Heart right ventricle (tissue), 16 donors: ENCODE data around the gene PDCD2L. TPM values are rescaled to one million over a fixed set of nuclear protein-coding genes. Genes with fewer than 3 reads are reported as not detected.
A peak's percentile ranks its signal among the peaks of the same experiment; 100 is the strongest.

Source experiments
- ATAC-seq, 8 donors: fragments of 200-7000 bp; cut with Tn5 transposase; one replicate each; pipeline ENCODE4 v1.9.1; 2020; ENCODE audit warnings: mild to moderate bottlenecking in 8 of 8, moderate library complexity in 8 of 8, moderate number of reproducible peaks in 1 of 8
- DNase-seq, 2 donors: peaks; one replicate each; pipeline ENCODE4 v3.0.0-alpha.2; 2020
- H3K27ac ChIP-seq, 10 donors: fragments of 200-600 bp; sonication (generic) in 2 of 10; one replicate each; pipeline versions ENCODE4 v1.5.0 to v1.8.0; 2020 to 2022; ENCODE audit warnings: mild to moderate bottlenecking in 3 of 10
- H3K27me3 ChIP-seq, 7 donors: fragments of 200-600 bp; one replicate each; pipeline ENCODE4 v1.8.0; 2021 to 2022; ENCODE audit warnings: mild to moderate bottlenecking in 2 of 7
- H3K36me3 ChIP-seq, 9 donors: fragments of 200-600 bp; sonication (generic) in 1 of 9; one replicate each; pipeline versions ENCODE4 v1.5.0 to v1.8.0; 2020 to 2022; ENCODE audit warnings: mild to moderate bottlenecking in 2 of 9
- H3K4me1 ChIP-seq, 9 donors: fragments of 200-600 bp; sonication (generic) in 1 of 9; one replicate each; pipeline versions ENCODE4 v1.5.0 to v1.8.0; 2020 to 2022; ENCODE audit warnings: mild to moderate bottlenecking in 4 of 9
- H3K4me3 ChIP-seq, 10 donors: fragments of 200-600 bp; sonication (generic) in 2 of 10; one replicate each; pipeline versions ENCODE4 v1.5.0 to v1.8.0; 2020 to 2022; ENCODE audit warnings: mild to moderate bottlenecking in 7 of 10, moderate library complexity in 2 of 10
- H3K9me3 ChIP-seq, 11 donors: fragments of 200-600 bp in 10 of 11; sonication (generic) in 2 of 11; one replicate each; pipeline versions ENCODE4 v1.5.0 to v1.8.0; 2013 to 2022; ENCODE audit warnings: mild to moderate bottlenecking in 2 of 11, control low read depth in 1 of 11, moderate library complexity in 1 of 11
- WGBS, 2 donors: extraction: QIAGEN DNeasy Blood & Tissue Kit; methylation state at CpG; one replicate each; pipeline ENCODE4 v1.1.7; 2013; ENCODE audit warnings: inconsistent platforms in 1 of 2; 5-methylcytosine and 5-hydroxymethylcytosine counted together
- intact Hi-C, 10 donors: fragments of 100-400 bp; cut with DNase I; formaldehyde crosslinking; loops; one replicate each; pipeline versions ENCODE4 v1.11.1 to v1.14.2; 2022
- polyA plus RNA-seq, 2 donors: library from polyadenylated mRNA; stranded (reverse); fragments of 200-250 nt; gene quantifications; one replicate each; pipeline ENCODE4 v1.2.3, GENCODE V29; 2013
- total RNA-seq, 10 donors: library from RNA; stranded (reverse); fragmentation: NEBNext Ultra II Directional in 3 of 10; extraction: Animal tissue kit (Norgen Biotek cat#: 25700) in 3 of 10; gene quantifications; one replicate each; pipeline versions ENCODE4 v1.2.1 to v1.2.4, GENCODE V29; 2021 to 2023
- TF ChIP-seq, protein P1 (sequence below), 9 donors: fragments of 200-600 bp; sonication (generic) in 2 of 9; IDR thresholded peaks; one replicate each; pipeline versions ENCODE4 v1.5.0 to v1.8.0; 2021 to 2022; ENCODE audit warnings: antibody characterized with exemption in 9 of 9, mild to moderate bottlenecking in 5 of 9, moderate library complexity in 1 of 9
- donor health status: Arrhythmogenic right ventricular cardiomyopathy.
- donor health status: ischemic (EF 13 %, LVEDD 7.1; RV severe dilation, severe dysfunction).
- donor health status: healthy with polysubstance abuse.
- donor health status: DM: no; HTN: yes; CAD: no.
- donor health status: DM: no; HTN: no; CAD: no.
- donor health status: ischemic (EF 25% LVEDD 6.9; RV normal size, moderate dysfunction).
- donor health status: ischemic (EF 25% LVEDD 5.7; RV mildly dilated, moderate dysfunction).
- donor health status: healthy.
- donor health status: DM: yes; HTN: yes; CAD: no.
- donor health status: Ischemic cardiomyopathy.
- donor health status: ischemic (EF 35%, LVEDD 5.7; RV mildly dilated, moderate dysfunction).
- donor health status: nonischemic (EF 11% LVEDD 7.7; RV severe dilation, severe dysfunction).
- donor health status: DM: yes; HTN: yes; CAD: no.
- donor health status: PGD.
- donor health status: ischemic (EF 29% LVEDD 5.4; RV normal size, mild dysfunction).
- donor health status: nonischemic (EF 23%, LVEDD 6.1; RV moderate dilation, normal function).

PDCD2L gene
- total and polyA plus RNA-seq, 12 donors = 7.1 to 15.3 (median 9.3) TPM

DNA sequence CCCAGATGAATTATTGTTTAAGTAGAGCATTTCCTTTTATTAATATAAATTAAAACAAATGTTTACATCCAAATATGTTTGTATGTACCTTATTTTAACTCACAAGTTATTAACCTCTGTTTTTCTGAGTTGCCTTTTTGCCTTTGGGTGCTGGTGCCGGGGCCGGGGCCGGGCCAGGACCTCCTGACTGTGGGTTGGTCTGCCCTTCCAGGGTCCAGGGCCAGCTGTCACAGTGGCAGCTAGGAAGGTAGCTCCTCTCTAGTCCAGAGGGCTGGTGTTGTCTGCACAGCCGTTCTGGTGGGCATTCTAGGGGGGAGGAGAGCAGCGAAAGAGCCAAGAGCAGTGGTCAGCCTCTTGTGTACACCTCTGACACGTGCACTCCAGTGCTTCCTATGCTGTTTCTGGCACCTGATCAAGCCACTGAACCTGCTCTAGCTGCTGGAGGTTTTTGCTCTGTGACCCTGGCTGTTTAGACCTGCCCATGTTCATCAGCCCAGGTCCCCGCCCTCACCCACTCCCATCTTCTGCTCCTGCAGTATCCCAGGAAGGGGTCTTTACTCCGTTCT, 22.0 kb downstream of the PDCD2L start:
- intact Hi-C loops = loop anchor here in 1 of 10 donors (5.0 kb wide), 1 partner anchor 59 kb away; the partner anchor contains the start of gene GPI
- no peak overlapping the region for H3K4me3 ChIP-seq
- H3K27me3 ChIP-seq = no peaks in the 10 kb centered on the region
- peaks cover 8 to 31% (median 28%) of the 10 kb centered on the region in 9 donors for H3K4me1 ChIP-seq
- peaks cover 0 to 47% (median 5%) of the 10 kb centered on the region in 9 donors for H3K36me3 ChIP-seq
- 86 to 89% methylated on average over 8 of the region's 8 CpGs for WGBS, 2 donors
- ATAC-seq (no peak), DNase-seq (no peak)
- H3K9me3 ChIP-seq = no peaks in the 10 kb centered on the region
- H3K27ac ChIP-seq = no peak overlapping the region
- TF ChIP-seq, protein P1, sequence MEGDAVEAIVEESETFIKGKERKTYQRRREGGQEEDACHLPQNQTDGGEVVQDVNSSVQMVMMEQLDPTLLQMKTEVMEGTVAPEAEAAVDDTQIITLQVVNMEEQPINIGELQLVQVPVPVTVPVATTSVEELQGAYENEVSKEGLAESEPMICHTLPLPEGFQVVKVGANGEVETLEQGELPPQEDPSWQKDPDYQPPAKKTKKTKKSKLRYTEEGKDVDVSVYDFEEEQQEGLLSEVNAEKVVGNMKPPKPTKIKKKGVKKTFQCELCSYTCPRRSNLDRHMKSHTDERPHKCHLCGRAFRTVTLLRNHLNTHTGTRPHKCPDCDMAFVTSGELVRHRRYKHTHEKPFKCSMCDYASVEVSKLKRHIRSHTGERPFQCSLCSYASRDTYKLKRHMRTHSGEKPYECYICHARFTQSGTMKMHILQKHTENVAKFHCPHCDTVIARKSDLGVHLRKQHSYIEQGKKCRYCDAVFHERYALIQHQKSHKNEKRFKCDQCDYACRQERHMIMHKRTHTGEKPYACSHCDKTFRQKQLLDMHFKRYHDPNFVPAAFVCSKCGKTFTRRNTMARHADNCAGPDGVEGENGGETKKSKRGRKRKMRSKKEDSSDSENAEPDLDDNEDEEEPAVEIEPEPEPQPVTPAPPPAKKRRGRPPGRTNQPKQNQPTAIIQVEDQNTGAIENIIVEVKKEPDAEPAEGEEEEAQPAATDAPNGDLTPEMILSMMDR (IDR thresholded peaks at IDR 0.05) = no peak

DNA sequence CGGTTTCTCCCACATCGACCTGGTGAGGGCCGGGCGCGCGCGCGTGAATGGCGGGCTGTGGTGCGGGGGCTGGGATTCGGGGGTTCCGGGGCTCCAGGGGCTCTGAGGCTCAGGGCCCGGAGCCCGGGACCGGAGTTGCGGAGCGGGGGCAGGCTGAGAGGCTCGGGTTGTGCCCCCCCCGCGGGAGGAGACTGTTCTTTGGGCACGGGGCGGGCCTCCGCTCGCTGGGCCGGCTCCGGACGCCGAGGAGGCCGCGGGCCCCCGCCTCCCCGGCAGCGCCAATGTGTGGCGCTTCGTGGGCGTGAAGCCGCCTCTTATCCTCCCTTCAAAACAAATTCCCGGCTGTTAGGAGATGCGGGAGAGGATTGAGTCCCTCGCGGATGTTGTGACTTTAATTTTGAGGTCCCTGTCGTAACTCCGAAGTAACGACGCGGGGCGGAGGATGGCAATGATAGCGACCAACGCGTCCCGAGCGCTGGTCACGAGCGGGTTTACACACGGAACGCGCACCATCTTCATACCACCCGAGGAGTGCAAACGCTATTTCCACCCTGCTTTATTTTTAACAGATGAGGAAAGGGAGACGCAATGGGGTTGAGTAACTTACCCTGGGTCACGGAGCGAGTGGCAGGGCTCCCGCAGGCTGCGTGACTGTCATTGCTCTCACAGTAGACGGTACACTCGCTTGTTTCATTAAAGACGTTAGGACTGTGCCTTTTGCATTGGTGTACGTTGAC, 24.5 kb downstream of the PDCD2L start:
- H3K27ac ChIP-seq = peak overlapping the region; percentile 79 to 96 (median 92)
- H3K36me3 ChIP-seq = peaks cover 0 to 30% (median 2%) of the 10 kb centered on the region in 9 donors
- peak overlapping the region; percentile 76 to 98 (median 90) for H3K4me3 ChIP-seq
- peaks cover 11 to 56% (median 49%) of the 10 kb centered on the region in 9 donors for H3K4me1 ChIP-seq
- no peaks in the 10 kb centered on the region for H3K27me3 ChIP-seq
- ATAC-seq = peak; percentile 51 to 80 (median 62)
- intact Hi-C loops = loop anchor here in 2 of 10 donors (2.0 to 5.0 kb wide), 2 partner anchors 61 to 70 kb away; partner anchors contain the start of gene GPI (in 1 of the 2)
- H3K9me3 ChIP-seq = no peaks in the 10 kb centered on the region
- WGBS, 2 donors = 0% methylated on average over 58 to 68 of the region's 68 CpGs
- TF ChIP-seq, protein P1 (IDR thresholded peaks at IDR 0.05) = no peak
- peak; percentile 25 to 51 for DNase-seq

DNA sequence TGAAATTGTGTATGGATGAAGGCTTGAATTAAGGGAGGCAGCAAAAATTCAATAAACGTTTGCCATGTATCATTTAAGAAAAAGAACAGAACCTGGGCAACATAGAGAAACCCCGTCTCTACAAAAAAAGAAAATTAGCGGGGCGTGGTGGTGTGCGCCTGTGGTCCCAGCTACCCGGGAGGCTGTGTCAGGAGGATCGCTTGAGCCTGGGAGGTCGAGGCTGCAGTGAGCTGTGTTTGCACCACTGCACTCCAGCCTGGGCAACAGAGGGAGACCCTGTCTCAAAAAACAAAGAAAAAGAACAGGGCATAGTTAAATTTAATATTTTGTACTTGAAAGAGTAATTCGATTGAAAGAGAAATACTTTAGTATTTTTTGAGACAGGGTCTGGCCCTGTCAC, 25.4 kb downstream of the PDCD2L start:
- H3K4me3 ChIP-seq = peak overlapping the region; percentile 76 to 98 (median 90)
- ATAC-seq (no peak), DNase-seq (no peak)
- peaks cover 11 to 64% (median 49%) of the 10 kb centered on the region in 9 donors for H3K4me1 ChIP-seq
- peak overlapping the region in 8 of 10 donors; percentile 1 to 96 (median 93) for H3K27ac ChIP-seq
- intact Hi-C loops = loop anchor here in 2 of 10 donors (2.0 to 5.0 kb wide), 2 partner anchors 62 to 71 kb away; partner anchors contain the start of gene GPI (in 1 of the 2)
- TF ChIP-seq, protein P1 (IDR thresholded peaks at IDR 0.05) = no peak
- 77 to 78% methylated on average over 9 of the region's 9 CpGs for WGBS, 2 donors
- no peaks in the 10 kb centered on the region for H3K27me3 ChIP-seq
- peaks cover 0 to 39% (median 6%) of the 10 kb centered on the region in 9 donors for H3K36me3 ChIP-seq
- no peaks in the 10 kb centered on the region for H3K9me3 ChIP-seq
